Caco-2 (cell line): Measurements from ENCODE around the gene RNF19B. TPM values are rescaled to one million over a fixed set of nuclear protein-coding genes. Genes with fewer than 3 reads are reported as not detected.
A peak's percentile ranks its signal among the peaks of the same experiment; 100 is the strongest.

Source experiments
- BruUV-seq: library from RNA; stranded (reverse); fragments of 400-500 nt; replicated peaks from 2 replicates; lab custom pipeline; 2021; lab: Mats Ljungman, UMichigan
- CTCF ChIA-PET: fragments of 300-600 bp; sonication (Branson Sonifier 250); formaldehyde crosslinking; loops from one replicate; lab custom pipeline; 2022; ENCODE audit warnings: antibody characterized with exemption; lab: Charles Lee
- POLR2A ChIA-PET: fragments of 300-600 bp; sonication (Branson Sonifier 250); formaldehyde crosslinking; loops from one replicate; lab custom pipeline; 2022; ENCODE audit warnings: antibody characterized with exemption; lab: Charles Lee
- DNase-seq, 2 experiments: peaks; one replicate each; pipeline versions ENCODE4 v3.0.0 to v3.0.0-alpha.2; 2020 to 2022
- H3K27me3 ChIP-seq: replicated peaks from 2 replicates; pipeline ENCODE4 v1.6.0; 2011; ENCODE audit warnings: low read length; ENCODE audit not compliant: control insufficient read depth, insufficient read depth
- H3K36me3 ChIP-seq: 2 replicates; pipeline ENCODE4 v1.5.1; 2011; ENCODE audit warnings: low read length; ENCODE audit not compliant: control insufficient read depth, insufficient read depth
- H3K4me1 ChIP-seq: fragments of 250-450 bp; sonication (Bioruptor Pico); 2 replicates; pipeline ENCODE4 v1.5.1; 2020; ENCODE audit warnings: mild to moderate bottlenecking
- H3K4me3 ChIP-seq: 2 replicates; pipeline ENCODE4 v1.5.1; 2011; ENCODE audit warnings: low read depth, mild to moderate bottlenecking, control low read depth, low read length
- H3K9me3 ChIP-seq: fragments of 250-450 bp; sonication (Bioruptor Pico); 2 replicates; pipeline ENCODE4 v1.5.1; 2020; ENCODE audit warnings: mild to moderate bottlenecking, moderate library complexity
- H3K27ac Mint-ChIP-seq: one replicate; pipeline ENCODE4 v1.8.0; 2022; ENCODE audit warnings: mixed read lengths; ENCODE audit not compliant: unreplicated experiment
- H3K27me3 Mint-ChIP-seq: one replicate; pipeline ENCODE4 v1.8.0; 2022; ENCODE audit warnings: mixed read lengths; ENCODE audit not compliant: insufficient read depth, unreplicated experiment
- H3K36me3 Mint-ChIP-seq: one replicate; pipeline ENCODE4 v1.8.0; 2022; ENCODE audit warnings: mild to moderate bottlenecking, mixed read lengths; ENCODE audit not compliant: insufficient read depth, unreplicated experiment
- H3K4me1 Mint-ChIP-seq: one replicate; pipeline ENCODE4 v1.8.0; 2022; ENCODE audit warnings: low read depth, mixed read lengths; ENCODE audit not compliant: unreplicated experiment
- H3K4me3 Mint-ChIP-seq: one replicate; pipeline ENCODE4 v1.8.0; 2022; ENCODE audit warnings: mild to moderate bottlenecking, moderate library complexity, mixed read lengths; ENCODE audit not compliant: unreplicated experiment
- H3K9me3 Mint-ChIP-seq: one replicate; pipeline ENCODE4 v1.8.0; 2022; ENCODE audit warnings: mixed read lengths; ENCODE audit not compliant: unreplicated experiment
- intact Hi-C: fragments of 100-400 bp; cut with micrococcal nuclease; formaldehyde crosslinking; loops from one replicate; pipeline ENCODE4 v1.10.0; 2022; ENCODE audit not compliant: unreplicated experiment
- total RNA-seq: library from RNA; stranded (reverse); gene quantifications from 2 replicates; pipeline ENCODE4 v1.2.3, GENCODE V29; 2022
- TF ChIP-seq, protein P1 (sequence below), 2 experiments: fragments of 200-600 bp in 1 of 2; IDR thresholded peaks; 1 replicate in 1 of 2; 2 replicates in 1 of 2; pipeline versions ENCODE4 v1.5.1 to v1.8.0; 2011 to 2022; ENCODE audit warnings: antibody characterized with exemption in 1 of 2, control low read depth in 1 of 2, inconsistent platforms in 1 of 2, low read depth in 1 of 2, low read length in 1 of 2, mild to moderate bottlenecking in 1 of 2, moderate library complexity in 1 of 2; ENCODE audit not compliant: insufficient read depth in 1 of 2, severe bottlenecking in 1 of 2, unreplicated experiment in 1 of 2

Gene RNF19B
- total RNA-seq, 1 experiment from 2014 or later, result 14.5 TPM

DNA sequence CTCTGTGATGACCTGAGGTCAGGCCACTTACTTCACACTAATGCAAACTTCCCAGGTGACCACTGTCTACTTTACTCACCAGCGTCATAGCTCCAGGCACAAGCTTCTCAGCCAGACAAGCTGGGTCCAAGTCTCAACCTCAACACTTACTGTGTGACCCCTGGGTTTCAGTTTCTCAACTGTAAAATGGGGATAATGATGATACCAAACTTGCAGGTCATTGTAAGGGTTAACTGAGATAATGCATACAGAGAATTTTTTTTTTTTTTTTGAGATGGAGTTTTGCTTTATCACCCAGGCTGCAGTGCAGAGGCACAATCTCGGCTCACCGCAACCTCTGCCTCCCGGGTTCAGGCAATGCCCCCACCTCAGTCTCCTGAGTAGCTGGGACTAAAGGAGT is 37.4 kb upstream of the RNF19B start:
- Mint-ChIP-seq H3K4me1 (peaks cover 23% of the 10 kb centered on the region), H3K9me3 (no peaks in the 10 kb centered on the region), H3K27ac (peak overlapping the region; percentile 32), H3K4me3 (no peak overlapping the region), H3K27me3 (no peaks in the 10 kb centered on the region), H3K36me3 (peaks cover 33% of the 10 kb centered on the region)
- ChIA-PET CTCF (interaction anchor here (1.2 to 1.3 kb wide), 2 partner anchors 10 to 69 kb away, joined by 3 to 5 read pairs; no protein-coding TSS in a partner anchor), POLR2A (no interaction called here)
- H3K9me3 ChIP-seq, result no peaks in the 10 kb centered on the region
- no peaks in the 10 kb centered on the region for H3K36me3 ChIP-seq
- no peaks in the 10 kb centered on the region for H3K27me3 ChIP-seq
- intact Hi-C loops, result no loop called here
- TF ChIP-seq, protein P1, sequence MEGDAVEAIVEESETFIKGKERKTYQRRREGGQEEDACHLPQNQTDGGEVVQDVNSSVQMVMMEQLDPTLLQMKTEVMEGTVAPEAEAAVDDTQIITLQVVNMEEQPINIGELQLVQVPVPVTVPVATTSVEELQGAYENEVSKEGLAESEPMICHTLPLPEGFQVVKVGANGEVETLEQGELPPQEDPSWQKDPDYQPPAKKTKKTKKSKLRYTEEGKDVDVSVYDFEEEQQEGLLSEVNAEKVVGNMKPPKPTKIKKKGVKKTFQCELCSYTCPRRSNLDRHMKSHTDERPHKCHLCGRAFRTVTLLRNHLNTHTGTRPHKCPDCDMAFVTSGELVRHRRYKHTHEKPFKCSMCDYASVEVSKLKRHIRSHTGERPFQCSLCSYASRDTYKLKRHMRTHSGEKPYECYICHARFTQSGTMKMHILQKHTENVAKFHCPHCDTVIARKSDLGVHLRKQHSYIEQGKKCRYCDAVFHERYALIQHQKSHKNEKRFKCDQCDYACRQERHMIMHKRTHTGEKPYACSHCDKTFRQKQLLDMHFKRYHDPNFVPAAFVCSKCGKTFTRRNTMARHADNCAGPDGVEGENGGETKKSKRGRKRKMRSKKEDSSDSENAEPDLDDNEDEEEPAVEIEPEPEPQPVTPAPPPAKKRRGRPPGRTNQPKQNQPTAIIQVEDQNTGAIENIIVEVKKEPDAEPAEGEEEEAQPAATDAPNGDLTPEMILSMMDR (IDR thresholded peaks at IDR 0.05; ENCODE audit: insufficient read depth in 1 of 2, low read depth in 1 of 2, low read length in 1 of 2, severe bottlenecking in 1 of 2, unreplicated experiment in 1 of 2), result no peak
- no TSS peak for BruUV-seq
- peaks cover 21% of the 10 kb centered on the region for H3K4me1 ChIP-seq
- DNase-seq, result no peak
- H3K4me3 ChIP-seq, result no peak overlapping the region

DNA sequence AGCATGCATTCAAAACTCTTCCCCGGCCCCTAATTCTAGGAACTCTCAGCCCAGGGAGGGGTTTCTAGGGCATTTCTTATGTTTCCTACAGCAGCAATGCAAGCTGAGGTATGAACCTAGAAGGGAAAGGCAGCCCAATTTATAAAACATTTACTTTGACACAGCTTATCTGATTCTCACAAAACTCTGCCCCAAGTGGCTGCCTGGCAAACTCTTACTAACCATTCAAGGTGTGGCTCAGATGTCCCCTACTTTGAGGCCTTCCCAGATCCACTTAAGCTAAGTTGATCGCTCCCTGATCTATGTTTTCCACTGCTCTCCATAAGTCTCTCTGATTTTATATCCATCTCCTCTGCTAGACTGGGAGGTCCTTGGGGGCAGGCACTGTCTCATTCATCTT is 36.7 kb upstream of the RNF19B start:
- no peak for DNase-seq
- intact Hi-C loops, result no loop called here
- H3K4me3 Mint-ChIP-seq, result no peak overlapping the region
- H3K36me3 ChIP-seq, result no peaks in the 10 kb centered on the region
- H3K9me3 ChIP-seq, result no peaks in the 10 kb centered on the region
- H3K36me3 Mint-ChIP-seq, result peaks cover 29% of the 10 kb centered on the region
- CTCF ChIA-PET, result interaction anchor here (1.2 to 1.3 kb wide), 2 partner anchors 9 to 68 kb away, joined by 3 to 5 read pairs; no protein-coding TSS in a partner anchor
- BruUV-seq, result no TSS peak
- no peaks in the 10 kb centered on the region for H3K27me3 ChIP-seq
- peaks cover 14% of the 10 kb centered on the region for H3K4me1 ChIP-seq
- H3K27ac Mint-ChIP-seq, result no peak overlapping the region
- POLR2A ChIA-PET, result no interaction called here
- peaks cover 18% of the 10 kb centered on the region for H3K4me1 Mint-ChIP-seq
- no peaks in the 10 kb centered on the region for H3K27me3 Mint-ChIP-seq
- no peak overlapping the region for H3K4me3 ChIP-seq
- H3K9me3 Mint-ChIP-seq, result no peaks in the 10 kb centered on the region
- TF ChIP-seq, protein P1 (IDR thresholded peaks at IDR 0.05; ENCODE audit: insufficient read depth in 1 of 2, low read depth in 1 of 2, low read length in 1 of 2, severe bottlenecking in 1 of 2, unreplicated experiment in 1 of 2), result peak in 1 of 2 experiments; percentile 18

DNA sequence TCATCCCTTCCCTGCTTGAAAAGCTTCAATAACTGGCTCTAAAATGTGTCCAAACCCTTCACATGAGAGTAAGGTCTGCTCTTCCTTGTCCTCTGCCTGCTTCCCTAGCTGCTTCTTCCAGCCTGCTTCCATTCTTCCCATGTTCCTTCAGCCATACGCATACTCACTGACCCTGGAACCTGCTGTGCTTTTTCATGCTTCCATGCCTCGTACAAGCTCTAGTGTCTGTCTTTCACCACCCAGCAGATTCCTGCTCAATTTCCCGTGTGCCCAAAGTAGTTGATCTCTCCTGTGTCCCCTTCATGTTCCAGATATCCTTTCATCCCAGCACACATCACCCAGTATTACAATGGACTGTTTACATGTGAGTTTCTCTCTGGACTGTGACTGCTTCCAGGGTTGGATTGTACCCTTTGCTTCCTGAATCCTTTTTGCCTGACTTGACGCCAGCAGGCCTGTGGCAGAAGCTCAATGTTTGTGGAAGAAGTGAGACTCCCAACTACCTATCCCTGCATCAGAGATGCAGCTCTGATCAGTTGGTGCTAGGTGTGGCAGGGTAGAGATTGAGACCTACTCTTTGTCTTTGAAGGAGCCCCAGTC is 35.9 kb upstream of the RNF19B start:
- BruUV-seq, result no TSS peak
- POLR2A ChIA-PET, result interaction anchor here (0.5 kb wide), 1 partner anchor 47 kb away, joined by 4 read pairs; no protein-coding TSS in a partner anchor
- no peaks in the 10 kb centered on the region for H3K36me3 ChIP-seq
- no peak for DNase-seq
- H3K4me1 Mint-ChIP-seq, result peaks cover 10% of the 10 kb centered on the region
- no peak overlapping the region for H3K27ac Mint-ChIP-seq
- H3K4me3 ChIP-seq, result no peak overlapping the region
- H3K27me3 ChIP-seq, result no peaks in the 10 kb centered on the region
- H3K9me3 ChIP-seq, result no peaks in the 10 kb centered on the region
- intact Hi-C loops, result no loop called here
- peaks cover 6% of the 10 kb centered on the region for H3K4me1 ChIP-seq
- TF ChIP-seq, protein P1 (IDR thresholded peaks at IDR 0.05; ENCODE audit: insufficient read depth in 1 of 2, low read depth in 1 of 2, low read length in 1 of 2, severe bottlenecking in 1 of 2, unreplicated experiment in 1 of 2), result no peak
- no peak overlapping the region for H3K4me3 Mint-ChIP-seq
- no peaks in the 10 kb centered on the region for H3K9me3 Mint-ChIP-seq
- CTCF ChIA-PET, result interaction anchor here (1.2 to 1.3 kb wide), 2 partner anchors 8 to 67 kb away, joined by 3 to 5 read pairs; no protein-coding TSS in a partner anchor
- peaks cover 21% of the 10 kb centered on the region for H3K36me3 Mint-ChIP-seq
- H3K27me3 Mint-ChIP-seq, result no peaks in the 10 kb centered on the region
